GM18502 (cell line): ENCODE measurements around the gene GALNT7.
A peak's percentile ranks its signal among the peaks of the same experiment; 100 is the strongest.

Source experiments
- ATAC-seq: cut with Tn5 transposase; IDR thresholded peaks from one replicate; pipeline ENCODE4 v1.9.1; 2021; ENCODE audit warnings: mild to moderate bottlenecking; ENCODE audit not compliant: unreplicated experiment, poor library complexity

Gene GALNT7

GRCh38 chr4:173282626-173283025 is 114.0 kb downstream of the GALNT7 start:
- ATAC-seq = no peak

- ATAC-seq = no peak
These were observed 115.9 kb downstream of the GALNT7 start for GRCh38 chr4:173284463-173284862.

- no peak for ATAC-seq
These were observed 118.9 kb downstream of the GALNT7 start for GRCh38 chr4:173287486-173287885.

GRCh38 chr4:173288296-173288695 is 119.7 kb downstream of the GALNT7 start:
- ATAC-seq = peak; percentile 72

- peak; percentile 41 for ATAC-seq
These were observed 120.2 kb downstream of the GALNT7 start for GRCh38 chr4:173288698-173289352.

GRCh38 chr4:173289353-173289727 is 120.7 kb downstream of the GALNT7 start:
- peak; percentile 24 for ATAC-seq

- ATAC-seq = no peak
These were observed 123.3 kb downstream of the GALNT7 start for GRCh38 chr4:173291899-173292298.

GRCh38 chr4:173293663-173294062 is 125.1 kb downstream of the GALNT7 start:
- ATAC-seq = no peak

GRCh38 chr4:173294444-173294843 is 125.8 kb downstream of the GALNT7 start:
- ATAC-seq = no peak

GRCh38 chr4:173301518-173302201 is 133.0 kb downstream of the GALNT7 start:
- peak; percentile 64 for ATAC-seq

GRCh38 chr4:173307778-173308177 is 139.2 kb downstream of the GALNT7 start:
- no peak for ATAC-seq

- ATAC-seq = no peak
These were observed 142.8 kb downstream of the GALNT7 start for GRCh38 chr4:173311368-173311767.

- ATAC-seq = no peak
These were observed 146.1 kb downstream of the GALNT7 start for GRCh38 chr4:173314715-173315114.

- ATAC-seq = no peak
These were observed 147.4 kb downstream of the GALNT7 start for GRCh38 chr4:173316060-173316459.

- peak; percentile 42 for ATAC-seq
These were observed 148.4 kb downstream of the GALNT7 start for GRCh38 chr4:173317004-173317403.

GRCh38 chr4:173318240-173318639 is 149.6 kb downstream of the GALNT7 start:
- ATAC-seq = no peak

- ATAC-seq = peak; percentile 42
These were observed 150.1 kb downstream of the GALNT7 start for GRCh38 chr4:173318648-173319211.

GRCh38 chr4:173319696-173320095 is 151.1 kb downstream of the GALNT7 start:
- ATAC-seq = no peak

GRCh38 chr4:173325007-173325736 is 156.6 kb downstream of the GALNT7 start:
- no peak for ATAC-seq

GRCh38 chr4:173328236-173328901 is 159.8 kb downstream of the GALNT7 start:
- no peak for ATAC-seq
